ENCODE results near the gene MAPK12.

Gene MAPK12

GRCh38 chr22:50289942-50290630 is 28.6 kb upstream of the MAPK12 start:
- H3K4me3 ChIP-seq (ENCODE audit: low read depth, low read length), result no peak overlapping the region
- CTCF ChIA-PET, result interaction anchor here (1.1 to 1.9 kb wide), 2 partner anchors 16 to 27 kb away, joined by 3 to 5 read pairs; no protein-coding TSS in a partner anchor
- TF ChIP-seq, protein P1, sequence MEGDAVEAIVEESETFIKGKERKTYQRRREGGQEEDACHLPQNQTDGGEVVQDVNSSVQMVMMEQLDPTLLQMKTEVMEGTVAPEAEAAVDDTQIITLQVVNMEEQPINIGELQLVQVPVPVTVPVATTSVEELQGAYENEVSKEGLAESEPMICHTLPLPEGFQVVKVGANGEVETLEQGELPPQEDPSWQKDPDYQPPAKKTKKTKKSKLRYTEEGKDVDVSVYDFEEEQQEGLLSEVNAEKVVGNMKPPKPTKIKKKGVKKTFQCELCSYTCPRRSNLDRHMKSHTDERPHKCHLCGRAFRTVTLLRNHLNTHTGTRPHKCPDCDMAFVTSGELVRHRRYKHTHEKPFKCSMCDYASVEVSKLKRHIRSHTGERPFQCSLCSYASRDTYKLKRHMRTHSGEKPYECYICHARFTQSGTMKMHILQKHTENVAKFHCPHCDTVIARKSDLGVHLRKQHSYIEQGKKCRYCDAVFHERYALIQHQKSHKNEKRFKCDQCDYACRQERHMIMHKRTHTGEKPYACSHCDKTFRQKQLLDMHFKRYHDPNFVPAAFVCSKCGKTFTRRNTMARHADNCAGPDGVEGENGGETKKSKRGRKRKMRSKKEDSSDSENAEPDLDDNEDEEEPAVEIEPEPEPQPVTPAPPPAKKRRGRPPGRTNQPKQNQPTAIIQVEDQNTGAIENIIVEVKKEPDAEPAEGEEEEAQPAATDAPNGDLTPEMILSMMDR (IDR thresholded peaks at IDR 0.05; ENCODE audit: insufficient read depth, low read length, missing control alignments), result no peak
- no peak for DNase-seq (ENCODE audit: low read depth, low spot score)
- POLR2A ChIA-PET, result interaction anchor here (1.1 to 1.6 kb wide), 3 partner anchors 11 to 19 kb away, joined by 3 to 6 read pairs (median 5); partner anchors contain the start of gene PLXNB2

- ChIA-PET POLR2A (interaction anchor here (1.4 kb wide), 1 partner anchor 17 kb away, joined by 5 read pairs; the partner anchor contains the start of gene PLXNB2), CTCF (interaction anchor here (1.7 kb wide), 1 partner anchor 14 kb away, joined by 4 read pairs; no protein-coding TSS in a partner anchor)
- DNase-seq (ENCODE audit: low read depth, low spot score), result no peak
- H3K4me3 ChIP-seq (ENCODE audit: low read depth, low read length), result no peak overlapping the region
- TF ChIP-seq, protein P1 (IDR thresholded peaks at IDR 0.05; ENCODE audit: insufficient read depth, low read length, missing control alignments), result no peak
Observed at GRCh38 chr22:50289151-50289941, 27.9 kb upstream of the MAPK12 start.

GRCh38 chr22:50287731-50288130 is 26.2 kb upstream of the MAPK12 start:
- TF ChIP-seq, protein P1 (IDR thresholded peaks at IDR 0.05; ENCODE audit: insufficient read depth, low read length, missing control alignments), result no peak
- ChIA-PET POLR2A (no interaction called here), CTCF (interaction anchor here (0.6 to 1.7 kb wide), 3 partner anchors 11 to 40 kb away, joined by 4 to 6 read pairs (median 4); no protein-coding TSS in a partner anchor)
- no peak for DNase-seq (ENCODE audit: low read depth, low spot score)
- H3K4me3 ChIP-seq (ENCODE audit: low read depth, low read length), result no peak overlapping the region

- DNase-seq (ENCODE audit: low read depth, low spot score), result no peak
- H3K4me3 ChIP-seq (ENCODE audit: low read depth, low read length), result no peak overlapping the region
- TF ChIP-seq, protein P1 (IDR thresholded peaks at IDR 0.05; ENCODE audit: insufficient read depth, low read length, missing control alignments), result no peak
- ChIA-PET CTCF (interaction anchor here (1.8 kb wide), 1 partner anchor 10 kb away, joined by 4 read pairs; no protein-coding TSS in a partner anchor), POLR2A (no interaction called here)
Observed at GRCh38 chr22:50286701-50287318, 25.3 kb upstream of the MAPK12 start.

DNA sequence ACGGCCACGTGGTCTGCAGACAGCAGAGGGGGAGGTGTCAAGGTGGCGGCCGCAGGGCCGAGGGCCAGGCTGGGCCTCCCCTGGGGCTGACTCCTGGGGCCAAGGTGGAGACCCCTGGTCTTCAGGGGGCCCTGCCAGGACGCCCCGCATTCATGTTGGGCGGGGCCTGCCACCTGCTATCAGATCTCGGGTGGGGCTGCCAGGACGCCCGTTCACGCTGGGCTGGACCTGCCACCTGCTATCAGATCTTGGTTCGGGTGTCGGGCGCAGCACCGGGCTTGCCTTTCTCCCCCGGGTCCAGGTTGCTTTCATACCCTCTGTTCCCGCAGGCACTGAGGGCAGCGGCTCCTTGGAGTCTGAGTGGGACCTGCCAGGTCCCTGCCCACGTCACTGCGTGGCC is 24.8 kb upstream of the MAPK12 start:
- POLR2A ChIA-PET, result no interaction called here
- no peak for DNase-seq (ENCODE audit: low read depth, low spot score)
- TF ChIP-seq, protein P1 (IDR thresholded peaks at IDR 0.05; ENCODE audit: insufficient read depth, low read length, missing control alignments), result no peak
- no peak overlapping the region for H3K4me3 ChIP-seq (ENCODE audit: low read depth, low read length)
- CTCF ChIA-PET, result interaction anchor here (1.8 kb wide), 1 partner anchor 10 kb away, joined by 4 read pairs; no protein-coding TSS in a partner anchor
